Umbilical cord (tissue), 2 donors: ENCODE measurements around the gene CUL7. TPM values are rescaled to one million over a fixed set of nuclear protein-coding genes. Genes with fewer than 3 reads are reported as not detected.
"Not testable (repeated sequence)": the region's sequence is repeated elsewhere in the genome, so short reads cannot be mapped to it uniquely, and the experiment has no call there.

ENCODE experiments used
- DNase-seq: peaks from one replicate; pipeline ENCODE4 v3.0.0-alpha.2; 2015; ENCODE audit warnings: low spot score
- total RNA-seq: library from RNA; depleted of rRNA; stranded (reverse); fragments of >200 nt; gene quantifications from one replicate; pipeline ENCODE4 v1.2.3, GENCODE V29; 2014; ENCODE audit warnings: low replicate concordance; ENCODE audit not compliant: insufficient read depth

The CUL7 gene
- total RNA-seq, 1 donor from 2014 or later, result 27.0 TPM

- DNase-seq, result no peak
Observed at GRCh38 chr6:43016176-43016942, 37.3 kb downstream of the CUL7 start.

DNA sequence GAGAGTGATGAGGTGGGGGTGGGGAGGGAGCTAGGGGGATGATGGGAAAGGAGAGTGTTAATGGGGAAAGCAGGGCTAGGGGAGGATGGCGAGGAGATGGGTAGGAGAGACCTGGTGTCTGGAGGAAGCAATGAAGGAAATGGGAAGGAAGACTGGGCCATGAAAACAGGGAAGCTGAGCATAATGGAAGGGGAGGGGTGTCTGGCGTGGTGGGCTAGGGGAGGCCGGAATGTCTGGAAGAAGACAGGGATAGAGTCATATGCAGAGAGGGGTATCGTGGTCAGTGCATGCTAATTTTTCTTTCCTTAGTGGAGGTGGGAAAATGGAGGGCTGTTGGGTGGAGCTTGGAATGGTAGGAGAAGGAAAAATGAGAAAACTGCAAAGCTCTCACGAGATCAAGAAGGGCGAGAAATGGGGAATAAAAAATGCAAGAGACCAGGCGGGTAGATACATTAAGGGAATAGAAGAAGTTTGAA, 39.2 kb downstream of the CUL7 start:
- DNase-seq, result peak; percentile 56

DNA sequence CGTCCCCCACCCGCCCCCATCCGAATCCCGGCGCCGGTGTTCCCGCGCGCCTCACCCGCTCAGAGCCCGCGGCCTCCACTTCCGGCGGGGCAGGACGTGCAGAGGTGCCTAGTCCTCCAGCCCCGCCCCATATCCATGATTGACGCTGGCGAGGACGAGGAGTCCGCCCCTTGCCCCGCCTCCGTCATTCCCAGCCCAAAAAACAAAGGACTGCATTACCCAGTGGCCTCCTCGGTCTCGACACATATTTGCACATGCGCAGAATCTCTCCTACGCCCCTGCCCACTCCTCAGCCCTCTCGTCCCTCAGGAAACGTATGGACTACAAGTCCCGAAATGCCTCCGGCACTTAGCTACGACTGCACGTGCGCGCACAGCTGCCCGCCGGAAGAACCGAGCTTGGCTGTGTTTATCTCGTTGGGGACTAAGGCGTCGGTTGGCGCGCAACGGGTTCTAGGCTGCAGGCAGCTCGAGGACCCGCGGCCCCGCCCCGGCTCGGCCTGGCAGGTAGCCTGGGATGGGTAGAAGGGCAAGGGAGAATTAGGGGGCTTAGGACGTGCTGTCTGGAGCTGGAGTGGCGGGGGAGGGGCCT, 39.7 kb downstream of the CUL7 start, which contains the start of the genes KLHDC3 and MEA1:
Gene KLHDC3 (plus strand): TSS at position 407 of the 591 bp plus-strand sequence. CDS start 2,944 bp downstream, outside the sequence.
Gene MEA1 (minus strand): TSS at position 104 of the 591 bp plus-strand sequence. CDS start 133 bp downstream, outside the sequence.
- DNase-seq, result peak; percentile 100

- DNase-seq, result peak; percentile 85
Observed at GRCh38 chr6:43013097-43013842, 40.4 kb downstream of the CUL7 start.

- no peak for DNase-seq
Observed at GRCh38 chr6:43012364-43012763, 41.3 kb downstream of the CUL7 start.

- DNase-seq, result no peak
Observed at GRCh38 chr6:43011207-43011606, 42.4 kb downstream of the CUL7 start.

GRCh38 chr6:43009124-43009523, 44.5 kb downstream of the CUL7 start:
- DNase-seq, result peak; percentile 35

DNA sequence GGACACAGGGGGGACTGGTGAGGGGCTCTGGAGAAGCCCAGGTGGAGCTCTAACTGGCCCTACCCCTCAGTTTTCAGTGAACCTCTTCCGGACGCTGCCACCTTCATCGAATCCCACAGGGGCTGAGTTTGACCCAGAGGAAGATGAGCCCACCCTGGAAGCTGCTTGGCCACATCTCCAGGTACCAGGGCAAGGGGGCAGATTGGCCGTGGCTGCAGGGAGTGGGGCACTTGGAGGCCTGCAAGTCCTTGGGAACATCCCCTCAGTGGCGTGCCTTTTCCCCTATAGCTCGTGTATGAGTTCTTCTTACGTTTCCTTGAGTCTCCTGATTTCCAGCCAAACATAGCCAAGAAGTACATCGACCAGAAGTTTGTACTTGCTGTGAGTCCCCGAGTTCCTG, 46.5 kb downstream of the CUL7 start:
- no peak for DNase-seq

- no peak for DNase-seq
Observed at GRCh38 chr6:43006251-43006650, 47.4 kb downstream of the CUL7 start.

GRCh38 chr6:43005844-43006243, 47.8 kb downstream of the CUL7 start:
- DNase-seq, result no peak

- DNase-seq, result no peak
Observed at GRCh38 chr6:43001843-43002242, 51.8 kb downstream of the CUL7 start.

DNA sequence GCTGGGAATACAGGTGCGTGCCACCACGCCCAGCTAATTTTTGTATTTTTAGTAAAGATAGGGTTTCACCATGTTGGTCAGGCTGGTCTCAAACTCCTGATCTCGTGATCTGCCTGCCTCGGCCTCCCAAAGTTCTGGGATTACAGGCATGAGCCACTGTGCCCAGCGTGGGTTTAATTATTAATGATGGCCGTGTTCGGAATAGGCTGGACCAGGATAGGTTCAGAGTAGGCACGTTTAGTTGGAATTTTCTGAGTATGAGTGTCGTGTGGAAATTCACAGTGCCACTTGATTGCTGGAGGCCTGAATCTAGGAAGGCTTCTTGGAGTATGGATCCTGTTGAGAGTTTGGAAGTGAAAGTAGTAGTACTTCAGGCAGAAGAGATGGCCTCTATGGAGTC, 55.4 kb downstream of the CUL7 start:
- DNase-seq, result not testable (repeated sequence)

DNA sequence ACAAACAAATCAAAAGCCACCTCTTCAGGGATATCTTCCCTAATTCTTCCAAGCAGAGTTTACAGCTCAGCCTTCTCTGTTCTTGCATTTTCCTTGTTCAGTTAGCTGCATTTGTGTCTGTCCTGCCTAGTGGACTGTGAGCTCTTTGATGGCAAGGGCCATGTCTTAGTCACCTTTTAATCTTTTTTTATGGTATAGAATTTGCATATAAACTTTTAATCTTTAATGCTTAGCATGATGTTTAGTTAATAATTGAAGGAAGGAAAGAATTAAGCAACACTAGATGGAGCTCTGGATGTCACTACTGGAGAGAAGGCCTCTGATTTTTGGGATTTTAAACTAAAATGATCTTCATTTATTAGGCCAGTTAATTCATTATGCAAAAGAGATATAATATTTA, 57.1 kb downstream of the CUL7 start:
- no peak for DNase-seq

DNA sequence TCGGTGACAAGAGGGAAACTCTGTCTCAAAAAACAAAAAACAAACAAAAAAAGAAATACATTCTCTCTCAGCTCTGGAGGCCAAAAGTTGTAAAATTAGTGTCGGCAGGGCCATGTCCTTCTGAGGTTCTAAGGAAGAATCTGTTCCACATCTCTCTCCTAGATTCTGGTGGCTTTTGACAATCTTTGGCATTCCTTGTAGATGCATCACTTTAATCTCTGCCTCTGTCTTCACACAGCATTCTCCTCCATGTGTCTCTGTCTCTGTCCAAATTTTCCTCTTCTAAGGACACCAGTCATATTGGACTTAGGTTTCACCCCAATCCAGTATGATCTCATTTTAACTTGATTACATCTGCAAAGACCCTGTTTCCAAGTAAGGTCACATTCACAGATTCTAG, 60.2 kb downstream of the CUL7 start:
- DNase-seq, result no peak

DNA sequence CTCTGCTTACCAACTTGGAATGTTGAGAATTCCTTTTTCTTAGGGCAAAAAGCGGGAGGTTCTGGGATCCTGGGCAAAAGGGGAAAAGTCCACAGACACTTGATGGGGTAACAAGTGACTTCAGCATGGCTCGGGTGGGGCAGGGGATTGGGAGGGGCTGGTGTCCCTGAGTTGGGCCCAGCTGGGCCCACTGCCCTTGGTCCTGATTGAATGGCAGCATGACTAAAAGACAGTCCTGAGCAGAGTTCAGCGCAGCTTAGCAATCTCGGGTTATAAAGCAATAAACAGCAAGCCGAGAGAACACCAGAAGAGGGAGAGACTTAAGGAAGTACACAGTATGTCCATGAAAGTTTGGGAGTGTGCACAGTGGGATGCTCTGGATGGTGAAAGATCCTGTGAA, 63.7 kb downstream of the CUL7 start:
- no peak for DNase-seq

DNA sequence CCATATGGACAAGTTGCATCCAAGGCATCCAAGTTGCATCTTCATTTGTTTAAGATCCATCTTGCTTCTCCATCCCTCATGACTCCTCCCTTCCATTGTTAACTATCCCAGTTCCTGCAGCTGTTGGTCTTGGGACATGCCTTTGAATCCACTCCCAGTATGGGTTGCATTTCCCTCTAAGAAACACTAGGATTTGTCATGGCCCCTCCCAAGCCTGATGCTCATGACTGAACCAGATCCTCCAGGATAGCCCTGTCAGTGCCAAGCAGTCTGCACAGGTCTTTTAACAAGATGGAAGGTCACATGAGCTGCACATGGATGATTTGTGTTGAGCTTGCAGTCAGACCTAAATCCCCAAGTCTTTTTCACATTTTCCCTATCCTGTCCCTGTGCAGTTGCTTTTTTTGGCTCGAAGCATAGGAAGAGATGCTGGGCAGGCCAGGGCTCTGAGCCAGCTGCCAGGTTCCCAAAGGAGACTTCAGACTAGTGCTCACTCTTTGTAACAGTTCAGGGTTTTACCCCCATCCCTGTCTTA, 65.1 kb downstream of the CUL7 start:
- no peak for DNase-seq

Other genes with a start within 250 kb of the CUL7 start
- 77.3 TPM for gene RPL7L1, start 174.2 kb downstream of the CUL7 start, total RNA-seq
- 2.6 TPM for gene PTCRA, start 137.8 kb downstream of the CUL7 start, total RNA-seq
- gene CNPY3, start 124.4 kb downstream of the CUL7 start, total RNA-seq, result 14.4 TPM
- not detected for gene GNMT, start 93.1 kb downstream of the CUL7 start, total RNA-seq
- gene PEX6, start 74.7 kb downstream of the CUL7 start, total RNA-seq, result 9.4 TPM
- 26.7 TPM for gene PPP2R5D, start 69.3 kb downstream of the CUL7 start, total RNA-seq
- 56.1 TPM for gene MEA1, start 39.9 kb downstream of the CUL7 start, total RNA-seq
- 135 TPM for gene KLHDC3, start 39.6 kb downstream of the CUL7 start, total RNA-seq
- 26.2 TPM for gene RRP36, start 32.2 kb downstream of the CUL7 start, total RNA-seq
- gene MRPL2, start 5.6 kb upstream of the CUL7 start, total RNA-seq, result 12.8 TPM
- gene KLC4, start 5.8 kb upstream of the CUL7 start, total RNA-seq, result 14.4 TPM
- 196 TPM for gene PTK7, start 22.5 kb upstream of the CUL7 start, total RNA-seq
- gene SRF, start 117.4 kb upstream of the CUL7 start, total RNA-seq, result 34.2 TPM
- 15.2 TPM for gene CUL9, start 128.3 kb upstream of the CUL7 start, total RNA-seq
- 20.9 TPM for gene DNPH1, start 175.6 kb upstream of the CUL7 start, total RNA-seq
- gene TTBK1, start 189.6 kb upstream of the CUL7 start, total RNA-seq, result 0.48 TPM
- not detected for gene SLC22A7, start 244.4 kb upstream of the CUL7 start, total RNA-seq